ENCODE measurements around the gene SIRPG. TPM values are rescaled to one million over a fixed set of nuclear protein-coding genes. Genes with fewer than 3 reads are reported as not detected.

SIRPG gene
- polyA plus RNA-seq, 1 of the 3 experiments (the other 2 are of a cell fraction): not detected

DNA sequence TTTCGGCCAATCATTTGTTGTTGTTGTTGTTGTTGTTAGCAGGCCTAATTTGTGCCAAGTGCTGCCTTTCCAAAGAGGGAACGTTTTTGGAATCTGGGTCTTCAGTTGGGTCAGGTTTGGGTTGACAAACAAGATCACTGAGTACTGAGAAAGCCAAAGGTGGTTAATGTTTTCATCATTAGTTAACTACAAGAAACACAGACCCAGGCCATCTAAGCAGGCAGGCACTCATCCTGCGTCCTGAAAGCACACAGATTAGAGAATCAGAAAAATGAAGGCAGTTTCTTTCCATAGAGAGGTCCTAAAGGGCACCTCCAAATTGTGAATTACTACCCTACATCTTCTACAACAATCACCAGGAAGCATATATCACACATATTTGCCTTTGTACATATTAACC lies 15.1 kb upstream of the SIRPG start:
- Histone ChIP-seq H3K36me3 (replicated peaks in 1 of 2; ENCODE audit: control insufficient read depth in 1 of 2, insufficient read depth in 2 of 2, low read length in 1 of 2) (no peaks in the 10 kb centered on the region), H3F3A (replicated peaks; ENCODE audit: insufficient read depth) (no peaks in the 10 kb centered on the region), H3K27ac (ENCODE audit: low read depth in 2 of 2, low read length in 1 of 2) (no peak overlapping the region), H3K9me3 (no peaks in the 10 kb centered on the region), H3K79me2 (ENCODE audit: insufficient read depth) (no peaks in the 10 kb centered on the region), H3K4me2 (no peak overlapping the region), H4K20me1 (ENCODE audit: insufficient read depth) (no peaks in the 10 kb centered on the region), H3K4me3 (ENCODE audit: low read depth in 2 of 2, low read length in 1 of 2) (no peak overlapping the region), H3K27me3 (ENCODE audit: insufficient read depth) (no peaks in the 10 kb centered on the region), H3K9ac (no peak overlapping the region), H3K9me2 (no peaks in the 10 kb centered on the region), H2AFZ (ENCODE audit: low read depth) (no peak overlapping the region), H3K4me1 (ENCODE audit: control insufficient read depth in 1 of 2, insufficient read depth in 2 of 2, low read depth in 1 of 2, low read length in 1 of 2) (no peaks in the 10 kb centered on the region)
- 22% methylated on average over 3 of the region's 3 CpGs for WGBS (ENCODE audit: low lambda C conversion rate)
- no peak for TF ChIP-seq EP300 (IDR thresholded peaks at IDR 0.05; ENCODE audit: borderline replicate concordance in 1 of 2, low read depth in 1 of 2, low read length in 1 of 2)
- TF ChIP-seq, protein P1, sequence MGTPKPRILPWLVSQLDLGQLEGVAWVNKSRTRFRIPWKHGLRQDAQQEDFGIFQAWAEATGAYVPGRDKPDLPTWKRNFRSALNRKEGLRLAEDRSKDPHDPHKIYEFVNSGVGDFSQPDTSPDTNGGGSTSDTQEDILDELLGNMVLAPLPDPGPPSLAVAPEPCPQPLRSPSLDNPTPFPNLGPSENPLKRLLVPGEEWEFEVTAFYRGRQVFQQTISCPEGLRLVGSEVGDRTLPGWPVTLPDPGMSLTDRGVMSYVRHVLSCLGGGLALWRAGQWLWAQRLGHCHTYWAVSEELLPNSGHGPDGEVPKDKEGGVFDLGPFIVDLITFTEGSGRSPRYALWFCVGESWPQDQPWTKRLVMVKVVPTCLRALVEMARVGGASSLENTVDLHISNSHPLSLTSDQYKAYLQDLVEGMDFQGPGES (IDR thresholded peaks at IDR 0.05; ENCODE audit: low read depth, low read length): no peak
- TF ChIP-seq, protein P2, sequence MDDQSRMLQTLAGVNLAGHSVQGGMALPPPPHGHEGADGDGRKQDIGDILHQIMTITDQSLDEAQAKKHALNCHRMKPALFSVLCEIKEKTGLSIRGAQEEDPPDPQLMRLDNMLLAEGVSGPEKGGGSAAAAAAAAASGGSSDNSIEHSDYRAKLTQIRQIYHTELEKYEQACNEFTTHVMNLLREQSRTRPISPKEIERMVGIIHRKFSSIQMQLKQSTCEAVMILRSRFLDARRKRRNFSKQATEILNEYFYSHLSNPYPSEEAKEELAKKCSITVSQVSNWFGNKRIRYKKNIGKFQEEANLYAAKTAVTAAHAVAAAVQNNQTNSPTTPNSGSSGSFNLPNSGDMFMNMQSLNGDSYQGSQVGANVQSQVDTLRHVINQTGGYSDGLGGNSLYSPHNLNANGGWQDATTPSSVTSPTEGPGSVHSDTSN (IDR thresholded peaks at IDR 0.05): no peak
- no peak for DNase-seq
- ChIA-PET CTCF (no interaction called here), POLR2A (no interaction called here)

DNA sequence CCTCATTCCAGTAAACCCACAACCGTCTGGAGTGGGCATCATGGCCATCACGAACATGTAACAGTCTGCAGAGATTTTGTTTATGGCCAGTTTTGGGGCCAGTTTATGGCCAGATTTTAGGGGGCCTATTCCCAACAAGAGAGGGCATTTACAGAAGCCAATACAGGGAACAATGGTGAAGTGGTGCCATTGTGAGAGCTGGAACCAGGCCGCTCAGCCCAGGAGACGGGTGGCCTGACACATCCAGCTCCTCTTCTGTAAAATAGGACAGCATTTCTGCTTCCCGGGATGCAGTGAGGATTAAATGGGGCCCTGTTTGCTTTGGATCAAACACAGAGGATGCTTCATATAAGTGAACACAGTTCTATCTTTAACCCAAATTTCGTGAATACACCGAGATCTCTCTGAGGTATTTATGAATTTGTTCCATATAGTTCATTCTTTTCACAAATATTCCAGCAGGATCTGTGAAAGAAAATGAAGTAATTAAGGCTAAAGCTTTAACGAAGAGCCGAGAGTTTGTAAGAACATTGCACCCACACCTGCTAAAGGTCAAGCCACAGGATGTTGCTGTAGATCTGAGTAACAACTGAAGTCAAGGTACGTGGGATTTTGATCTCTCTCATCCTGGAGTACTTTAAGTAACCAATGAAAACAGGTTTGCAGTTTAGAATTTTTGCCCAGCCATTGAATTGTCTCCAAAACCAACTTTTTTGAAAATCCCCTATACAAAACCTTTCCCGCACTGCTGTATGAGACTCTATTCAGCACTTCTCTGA lies 14.5 kb upstream of the SIRPG start:
- no peaks in the 10 kb centered on the region for H3K27me3 ChIP-seq (ENCODE audit: insufficient read depth)
- TF ChIP-seq TEAD4 (IDR thresholded peaks at IDR 0.05; ENCODE audit: borderline replicate concordance, insufficient read depth) (no peak), TCF12 (IDR thresholded peaks at IDR 0.05) (no peak), FOSL2 (IDR thresholded peaks at IDR 0.05; ENCODE audit: borderline replicate concordance, low read depth) (no peak), RCOR1 (IDR thresholded peaks at IDR 0.05; ENCODE audit: low read length) (no peak), CHD2 (IDR thresholded peaks at IDR 0.05; ENCODE audit: low read length, partially characterized antibody) (no peak), EP300 (IDR thresholded peaks at IDR 0.05; ENCODE audit: borderline replicate concordance in 1 of 2, low read depth in 1 of 2, low read length in 1 of 2) (no peak), EZH2phosphoT487 (IDR thresholded peaks at IDR 0.05; ENCODE audit: borderline replicate concordance, low read depth) (no peak), RXRA (IDR thresholded peaks at IDR 0.05; ENCODE audit: borderline replicate concordance, low read depth) (no peak), RAD21 (IDR thresholded peaks at IDR 0.05; ENCODE audit: low read length) (no peak)
- TF ChIP-seq, protein P3, sequence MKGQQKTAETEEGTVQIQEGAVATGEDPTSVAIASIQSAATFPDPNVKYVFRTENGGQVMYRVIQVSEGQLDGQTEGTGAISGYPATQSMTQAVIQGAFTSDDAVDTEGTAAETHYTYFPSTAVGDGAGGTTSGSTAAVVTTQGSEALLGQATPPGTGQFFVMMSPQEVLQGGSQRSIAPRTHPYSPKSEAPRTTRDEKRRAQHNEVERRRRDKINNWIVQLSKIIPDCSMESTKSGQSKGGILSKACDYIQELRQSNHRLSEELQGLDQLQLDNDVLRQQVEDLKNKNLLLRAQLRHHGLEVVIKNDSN (IDR thresholded peaks at IDR 0.05; ENCODE audit: borderline replicate concordance, low read depth): no peak
- TF ChIP-seq, protein P1 (IDR thresholded peaks at IDR 0.05; ENCODE audit: low read depth, low read length): no peak
- TF ChIP-seq, protein P4, sequence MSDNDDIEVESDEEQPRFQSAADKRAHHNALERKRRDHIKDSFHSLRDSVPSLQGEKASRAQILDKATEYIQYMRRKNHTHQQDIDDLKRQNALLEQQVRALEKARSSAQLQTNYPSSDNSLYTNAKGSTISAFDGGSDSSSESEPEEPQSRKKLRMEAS (IDR thresholded peaks at IDR 0.05; ENCODE audit: low read depth): no peak
- TF ChIP-seq, protein P5, sequence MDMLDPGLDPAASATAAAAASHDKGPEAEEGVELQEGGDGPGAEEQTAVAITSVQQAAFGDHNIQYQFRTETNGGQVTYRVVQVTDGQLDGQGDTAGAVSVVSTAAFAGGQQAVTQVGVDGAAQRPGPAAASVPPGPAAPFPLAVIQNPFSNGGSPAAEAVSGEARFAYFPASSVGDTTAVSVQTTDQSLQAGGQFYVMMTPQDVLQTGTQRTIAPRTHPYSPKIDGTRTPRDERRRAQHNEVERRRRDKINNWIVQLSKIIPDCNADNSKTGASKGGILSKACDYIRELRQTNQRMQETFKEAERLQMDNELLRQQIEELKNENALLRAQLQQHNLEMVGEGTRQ (IDR thresholded peaks at IDR 0.05; ENCODE audit: borderline replicate concordance, low read depth, low read length): no peak
- TF ChIP-seq, protein P6, sequence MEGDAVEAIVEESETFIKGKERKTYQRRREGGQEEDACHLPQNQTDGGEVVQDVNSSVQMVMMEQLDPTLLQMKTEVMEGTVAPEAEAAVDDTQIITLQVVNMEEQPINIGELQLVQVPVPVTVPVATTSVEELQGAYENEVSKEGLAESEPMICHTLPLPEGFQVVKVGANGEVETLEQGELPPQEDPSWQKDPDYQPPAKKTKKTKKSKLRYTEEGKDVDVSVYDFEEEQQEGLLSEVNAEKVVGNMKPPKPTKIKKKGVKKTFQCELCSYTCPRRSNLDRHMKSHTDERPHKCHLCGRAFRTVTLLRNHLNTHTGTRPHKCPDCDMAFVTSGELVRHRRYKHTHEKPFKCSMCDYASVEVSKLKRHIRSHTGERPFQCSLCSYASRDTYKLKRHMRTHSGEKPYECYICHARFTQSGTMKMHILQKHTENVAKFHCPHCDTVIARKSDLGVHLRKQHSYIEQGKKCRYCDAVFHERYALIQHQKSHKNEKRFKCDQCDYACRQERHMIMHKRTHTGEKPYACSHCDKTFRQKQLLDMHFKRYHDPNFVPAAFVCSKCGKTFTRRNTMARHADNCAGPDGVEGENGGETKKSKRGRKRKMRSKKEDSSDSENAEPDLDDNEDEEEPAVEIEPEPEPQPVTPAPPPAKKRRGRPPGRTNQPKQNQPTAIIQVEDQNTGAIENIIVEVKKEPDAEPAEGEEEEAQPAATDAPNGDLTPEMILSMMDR (IDR thresholded peaks at IDR 0.05): no peak

More for the DNA sequence above, 14.5 kb upstream of the SIRPG start:
- no peak for DNase-seq
- Histone ChIP-seq H3K27ac (ENCODE audit: low read depth in 2 of 2, low read length in 1 of 2) (no peak overlapping the region), H3K36me3 (replicated peaks in 1 of 2; ENCODE audit: control insufficient read depth in 1 of 2, insufficient read depth in 2 of 2, low read length in 1 of 2) (no peaks in the 10 kb centered on the region), H3K4me2 (no peak overlapping the region), H3K9me3 (no peaks in the 10 kb centered on the region), H3K4me1 (ENCODE audit: control insufficient read depth in 1 of 2, insufficient read depth in 2 of 2, low read depth in 1 of 2, low read length in 1 of 2) (no peaks in the 10 kb centered on the region), H3F3A (replicated peaks; ENCODE audit: insufficient read depth) (no peaks in the 10 kb centered on the region), H3K4me3 (ENCODE audit: low read depth in 2 of 2, low read length in 1 of 2) (no peak overlapping the region), H2AFZ (ENCODE audit: low read depth) (no peak overlapping the region), H3K79me2 (ENCODE audit: insufficient read depth) (no peaks in the 10 kb centered on the region), H3K9me2 (no peaks in the 10 kb centered on the region), H3K9ac (no peak overlapping the region), H4K20me1 (ENCODE audit: insufficient read depth) (no peaks in the 10 kb centered on the region)
- CTCF ChIA-PET: no interaction called here
- POLR2A ChIA-PET: no interaction called here
- 42% methylated on average over 9 of the region's 11 CpGs for WGBS (ENCODE audit: low lambda C conversion rate)
